ENCODE data around the gene TEAD4.

TEAD4 gene

GRCh38 chr12:2949411-2949810 is 9.8 kb upstream of the TEAD4 start:
- ATAC-seq (no peak), DNase-seq (no peak)
- H3K4me3 Mint-ChIP-seq = no peak overlapping the region
- H3K27me3 Mint-ChIP-seq = peaks cover 3% of the 10 kb centered on the region
- no peak overlapping the region for H3K27ac Mint-ChIP-seq
- H3K36me3 Mint-ChIP-seq (ENCODE audit: low read depth) = no peaks in the 10 kb centered on the region
- H3K4me1 Mint-ChIP-seq = peaks cover 4% of the 10 kb centered on the region
- no peaks in the 10 kb centered on the region for H3K9me3 Mint-ChIP-seq

DNA sequence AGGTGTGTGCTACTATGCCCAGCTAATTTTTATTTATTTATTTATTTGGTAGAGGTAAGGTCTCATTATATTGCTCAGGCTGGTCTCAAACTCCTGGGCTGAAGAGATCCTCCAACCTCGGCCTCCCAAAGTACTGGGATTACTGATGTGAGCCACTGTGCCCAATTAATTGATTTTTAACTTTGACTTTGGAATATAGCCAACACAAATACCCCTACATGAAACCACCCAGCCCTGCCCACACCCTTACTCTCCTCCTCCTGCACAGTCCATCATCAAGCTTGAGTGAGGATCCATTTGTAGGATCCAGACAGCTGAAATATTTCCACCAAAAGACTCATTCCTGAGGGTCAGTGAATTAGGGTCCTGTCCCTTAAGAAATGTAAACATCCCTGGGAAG is 3.3 kb upstream of the TEAD4 start:
- Mint-ChIP-seq H3K36me3 (ENCODE audit: low read depth) (no peaks in the 10 kb centered on the region), H3K27ac (no peak overlapping the region), H3K27me3 (peaks cover 39% of the 10 kb centered on the region), H3K4me3 (no peak overlapping the region), H3K4me1 (peaks cover 15% of the 10 kb centered on the region), H3K9me3 (no peaks in the 10 kb centered on the region)
- DNase-seq = no peak
- no peak for ATAC-seq

- H3K36me3 Mint-ChIP-seq (ENCODE audit: low read depth) = no peaks in the 10 kb centered on the region
- ATAC-seq (no peak), DNase-seq (no peak)
- peaks cover 53% of the 10 kb centered on the region for H3K27me3 Mint-ChIP-seq
- H3K4me3 Mint-ChIP-seq = peak overlapping the region; percentile 80
- H3K9me3 Mint-ChIP-seq = no peaks in the 10 kb centered on the region
- peaks cover 16% of the 10 kb centered on the region for H3K4me1 Mint-ChIP-seq
- no peak overlapping the region for H3K27ac Mint-ChIP-seq
These were observed 1.3 kb upstream of the TEAD4 start for GRCh38 chr12:2957816-2958431.

GRCh38 chr12:2958432-2959191 is 585 bp upstream of the TEAD4 start:
- H3K9me3 Mint-ChIP-seq = no peaks in the 10 kb centered on the region
- peak overlapping the region; percentile 80 for H3K4me3 Mint-ChIP-seq
- peak; percentile 3 for DNase-seq
- H3K36me3 Mint-ChIP-seq (ENCODE audit: low read depth) = no peaks in the 10 kb centered on the region
- peaks cover 57% of the 10 kb centered on the region for H3K27me3 Mint-ChIP-seq
- H3K4me1 Mint-ChIP-seq = peaks cover 16% of the 10 kb centered on the region
- peak overlapping the region; percentile 60 for H3K27ac Mint-ChIP-seq
- no peak for ATAC-seq

DNA sequence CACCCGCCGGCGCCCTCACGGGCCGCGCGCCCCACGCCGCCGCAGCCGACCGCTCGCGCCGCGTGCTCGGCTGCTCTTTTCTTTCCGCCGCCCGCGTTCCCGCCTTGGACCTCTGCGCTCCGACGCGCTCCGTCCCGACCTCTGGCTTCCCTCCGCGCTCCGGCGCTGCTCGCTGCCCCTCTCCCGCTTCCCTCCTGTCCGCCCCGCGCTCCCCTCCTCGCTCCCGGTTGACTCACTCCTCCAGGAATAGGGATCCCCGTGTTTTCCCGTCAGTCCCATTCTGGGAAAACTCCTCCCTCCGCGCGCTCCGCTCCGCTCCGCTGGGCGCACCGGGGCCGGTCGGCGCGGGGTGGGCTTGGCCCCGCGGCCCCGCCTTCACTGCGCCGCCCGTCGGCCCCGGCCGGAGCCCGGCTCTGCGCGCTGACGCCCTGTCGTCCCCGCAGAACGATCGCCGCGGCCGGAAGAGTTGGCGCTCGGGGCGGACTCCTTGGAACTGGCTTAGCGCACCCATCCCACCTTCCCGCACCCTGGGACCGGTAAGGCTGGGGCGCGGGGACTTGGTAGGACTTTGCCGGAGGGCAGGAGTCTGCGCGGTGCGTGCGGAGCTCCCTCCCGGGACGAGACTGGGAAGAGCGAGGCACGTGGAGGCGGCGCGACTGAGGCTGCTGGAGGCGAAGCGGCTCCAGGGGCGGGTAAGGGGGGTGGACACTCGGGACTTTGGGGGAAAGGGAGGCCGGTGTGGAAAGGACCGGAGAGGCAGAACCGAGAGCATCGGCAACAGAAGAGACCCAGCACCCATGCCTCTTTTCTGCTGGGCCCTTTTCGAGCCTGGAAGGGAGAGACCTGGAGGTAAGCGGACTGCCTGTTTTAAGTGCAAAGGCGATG is 550 bp downstream of the TEAD4 start:
- Mint-ChIP-seq H3K27ac (no peak overlapping the region), H3K27me3 (peaks cover 63% of the 10 kb centered on the region), H3K4me1 (peaks cover 16% of the 10 kb centered on the region), H3K9me3 (no peaks in the 10 kb centered on the region), H3K4me3 (peak overlapping the region; percentile 69), H3K36me3 (ENCODE audit: low read depth) (no peaks in the 10 kb centered on the region)
- DNase-seq = peak; percentile 31
- peak; percentile 35 for ATAC-seq

DNA sequence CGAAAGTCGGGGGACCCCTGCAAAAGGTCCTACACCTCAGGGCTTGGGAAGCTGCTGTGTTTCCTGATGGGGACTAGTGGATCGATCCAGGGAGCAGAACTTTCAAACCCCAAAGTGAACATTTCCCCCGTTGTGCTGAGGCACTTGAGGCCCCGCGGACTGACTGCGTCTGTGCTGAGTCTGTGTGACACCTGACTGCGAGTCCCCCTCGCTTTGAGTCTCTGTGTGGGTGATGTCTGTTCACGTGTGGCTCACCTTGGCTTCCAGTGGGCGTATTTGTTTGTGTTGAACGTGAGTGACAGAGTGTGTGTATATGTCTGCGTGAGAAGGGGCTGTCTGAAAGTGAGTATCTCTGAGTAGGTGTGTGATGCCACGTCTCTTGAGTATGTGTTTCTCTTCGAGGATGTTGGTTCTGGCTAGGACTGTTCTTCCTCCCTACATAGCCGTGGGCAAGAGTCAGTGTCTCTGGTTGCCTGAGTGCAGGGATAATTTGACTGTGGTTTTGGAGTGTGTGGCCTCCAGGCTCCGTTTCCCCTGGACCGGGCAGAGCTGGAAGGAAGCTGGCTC is 1.3 kb downstream of the TEAD4 start:
- H3K4me1 Mint-ChIP-seq = peaks cover 16% of the 10 kb centered on the region
- H3K27me3 Mint-ChIP-seq = peaks cover 63% of the 10 kb centered on the region
- no peaks in the 10 kb centered on the region for H3K9me3 Mint-ChIP-seq
- ATAC-seq (peak; percentile 49), DNase-seq (peak; percentile 5)
- no peaks in the 10 kb centered on the region for H3K36me3 Mint-ChIP-seq (ENCODE audit: low read depth)
- no peak overlapping the region for H3K27ac Mint-ChIP-seq
- H3K4me3 Mint-ChIP-seq = peak overlapping the region; percentile 69

DNA sequence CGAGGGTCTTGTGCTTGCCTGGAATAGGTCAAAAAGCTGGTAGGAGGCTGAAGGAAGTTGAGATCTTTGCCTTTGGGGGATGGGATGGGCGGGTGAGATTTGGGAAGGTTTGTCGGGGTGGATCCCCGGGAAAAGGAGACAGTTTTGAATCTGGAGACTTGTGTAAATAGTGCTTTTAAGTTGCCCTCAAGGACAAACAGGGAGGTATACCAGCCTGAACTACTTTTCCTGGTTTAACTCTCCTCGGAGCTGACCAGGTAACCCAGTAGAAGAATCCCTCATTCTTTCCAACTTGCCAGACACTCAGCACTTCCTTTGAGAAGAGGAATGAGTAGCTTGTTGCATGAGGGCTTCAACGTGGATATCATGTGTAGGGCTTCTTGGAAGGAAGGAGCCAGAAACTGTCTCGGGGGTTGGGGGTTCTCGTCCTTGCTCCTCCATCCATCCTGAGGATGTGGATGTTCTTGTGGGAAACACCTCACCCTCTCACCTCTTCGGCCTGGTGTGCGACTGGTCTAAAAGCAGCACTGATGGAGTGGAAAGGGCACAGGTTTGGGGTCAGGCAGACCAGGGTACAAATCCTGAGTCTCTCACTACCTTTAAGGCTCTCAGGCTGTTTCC is 1.9 kb downstream of the TEAD4 start:
- H3K4me3 Mint-ChIP-seq = peak overlapping the region; percentile 69

DNA sequence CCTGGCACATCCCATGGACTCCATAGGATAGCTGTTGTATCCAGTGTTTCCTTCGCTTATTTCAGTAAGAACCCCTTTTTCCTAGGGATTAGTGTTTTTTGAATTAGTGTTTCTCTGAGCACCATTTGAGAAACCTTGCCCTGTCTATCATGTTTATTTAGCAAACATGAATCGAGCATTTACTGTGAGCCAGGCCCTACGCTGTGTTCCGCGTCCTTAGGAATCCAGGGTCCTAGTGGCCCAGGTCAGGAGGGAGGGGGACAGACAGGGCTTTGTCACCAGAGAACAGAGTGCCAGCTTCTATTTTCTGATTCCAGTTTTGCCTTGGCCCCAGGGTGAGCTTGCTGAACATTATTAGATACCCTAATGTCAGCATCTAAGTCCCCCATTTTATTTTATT is 2.5 kb downstream of the TEAD4 start:
- H3K4me3 Mint-ChIP-seq = no peak overlapping the region
- H3K36me3 Mint-ChIP-seq (ENCODE audit: low read depth) = no peaks in the 10 kb centered on the region
- H3K9me3 Mint-ChIP-seq = no peaks in the 10 kb centered on the region
- DNase-seq = no peak
- H3K27me3 Mint-ChIP-seq = peaks cover 55% of the 10 kb centered on the region
- H3K27ac Mint-ChIP-seq = no peak overlapping the region
- H3K4me1 Mint-ChIP-seq = peaks cover 16% of the 10 kb centered on the region
- ATAC-seq = no peak

More for the DNA sequence above, 1.9 kb downstream of the TEAD4 start:
- Mint-ChIP-seq H3K27me3 (peaks cover 60% of the 10 kb centered on the region), H3K4me1 (peaks cover 16% of the 10 kb centered on the region), H3K27ac (no peak overlapping the region), H3K36me3 (ENCODE audit: low read depth) (no peaks in the 10 kb centered on the region), H3K9me3 (no peaks in the 10 kb centered on the region)
- DNase-seq (no peak), ATAC-seq (no peak)

DNA sequence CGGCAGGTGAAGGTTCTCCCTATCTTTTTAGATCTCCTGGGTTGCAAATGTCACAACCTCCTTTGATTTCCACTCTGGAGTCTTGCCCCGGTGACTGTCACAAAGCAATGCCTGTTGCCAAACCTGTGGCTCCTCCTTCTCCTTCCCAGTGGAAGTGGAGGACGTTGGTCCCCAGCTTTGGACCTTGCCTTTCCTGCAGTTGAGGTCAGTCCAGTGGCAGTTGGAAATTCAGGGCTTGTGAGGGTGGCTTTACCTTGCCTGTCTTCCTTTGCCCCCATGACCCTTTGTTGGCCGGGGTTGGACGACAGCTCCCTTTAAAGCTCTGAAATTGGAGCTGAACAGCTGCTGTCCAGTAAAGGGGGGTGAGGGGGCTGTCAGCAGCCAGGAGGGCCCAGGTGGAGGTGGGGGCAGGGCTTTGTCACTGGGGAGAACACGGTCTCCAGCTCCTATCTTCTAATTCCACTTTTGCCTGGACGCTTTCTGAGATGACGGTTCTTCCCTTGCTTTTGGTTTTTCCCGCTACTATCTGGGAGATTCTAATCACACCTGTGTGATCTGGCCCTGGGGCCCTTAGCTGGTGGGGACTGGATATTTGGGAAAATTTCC is 4.1 kb downstream of the TEAD4 start:
- Mint-ChIP-seq H3K27me3 (peaks cover 41% of the 10 kb centered on the region), H3K9me3 (no peaks in the 10 kb centered on the region), H3K36me3 (ENCODE audit: low read depth) (no peaks in the 10 kb centered on the region), H3K4me1 (peaks cover 16% of the 10 kb centered on the region), H3K4me3 (no peak overlapping the region), H3K27ac (no peak overlapping the region)
- no peak for ATAC-seq
- DNase-seq = no peak

DNA sequence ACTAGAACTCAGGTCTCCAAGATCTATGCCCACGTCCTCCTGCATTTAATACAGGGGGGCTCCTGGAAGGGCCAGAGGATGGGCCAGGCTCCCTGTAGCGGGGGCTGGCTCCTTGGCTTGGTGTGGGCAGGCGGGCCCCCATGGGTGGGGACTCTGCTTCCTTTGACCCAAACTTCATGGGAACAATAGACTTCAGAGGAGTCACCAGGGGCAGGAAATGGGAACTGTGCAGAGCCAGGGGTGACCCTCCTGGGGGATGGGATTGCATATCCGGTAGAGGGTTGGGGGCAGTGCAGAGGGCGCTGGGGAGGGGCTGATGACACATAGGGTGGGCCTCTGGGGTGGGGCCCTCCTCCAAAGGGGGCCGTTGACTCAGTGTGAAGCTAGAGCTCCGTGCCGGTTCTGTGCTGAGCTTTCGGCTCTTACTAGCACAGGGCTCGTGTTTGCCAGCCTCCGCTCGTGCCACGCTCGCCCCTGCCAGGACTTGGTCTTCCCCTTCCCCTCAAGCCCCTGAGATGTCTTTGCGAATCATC is 4.6 kb downstream of the TEAD4 start:
- no peak overlapping the region for H3K27ac Mint-ChIP-seq
- H3K36me3 Mint-ChIP-seq (ENCODE audit: low read depth) = no peaks in the 10 kb centered on the region

DNA sequence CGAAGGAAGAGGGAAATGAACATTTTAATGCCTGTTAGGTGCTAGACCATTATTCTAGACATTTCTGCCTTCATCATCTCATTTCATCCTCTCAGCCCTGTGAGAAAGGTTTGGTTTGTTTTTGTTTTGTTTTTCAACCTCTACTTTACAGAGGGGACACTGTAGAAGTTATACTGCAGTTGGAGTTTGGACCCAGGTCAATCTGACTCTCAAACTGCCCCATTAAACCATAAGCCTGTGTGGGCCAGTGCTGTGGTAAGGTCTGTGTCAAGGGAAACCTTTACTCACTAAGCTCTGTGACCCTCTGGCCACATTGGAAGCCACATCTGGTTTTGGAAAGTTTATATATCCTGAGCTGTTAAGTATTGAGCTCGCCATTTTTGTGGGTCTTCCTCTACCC is 8.5 kb downstream of the TEAD4 start:
- Mint-ChIP-seq H3K27me3 (peaks cover 16% of the 10 kb centered on the region), H3K9me3 (no peaks in the 10 kb centered on the region), H3K4me3 (no peak overlapping the region), H3K4me1 (no peaks in the 10 kb centered on the region), H3K36me3 (ENCODE audit: low read depth) (no peaks in the 10 kb centered on the region), H3K27ac (no peak overlapping the region)
- no peak for DNase-seq
- no peak for ATAC-seq

More for the DNA sequence above, 4.6 kb downstream of the TEAD4 start:
- Mint-ChIP-seq H3K4me3 (no peak overlapping the region), H3K4me1 (peaks cover 12% of the 10 kb centered on the region), H3K9me3 (no peaks in the 10 kb centered on the region), H3K27me3 (peaks cover 37% of the 10 kb centered on the region)
- no peak for DNase-seq
- ATAC-seq = no peak

GRCh38 chr12:2970744-2971143 is 11.5 kb downstream of the TEAD4 start:
- Mint-ChIP-seq H3K9me3 (no peaks in the 10 kb centered on the region), H3K4me3 (no peak overlapping the region), H3K36me3 (ENCODE audit: low read depth) (no peaks in the 10 kb centered on the region), H3K27me3 (peaks cover 9% of the 10 kb centered on the region), H3K27ac (no peak overlapping the region), H3K4me1 (no peaks in the 10 kb centered on the region)
- no peak for DNase-seq
- ATAC-seq = no peak

GRCh38 chr12:2973566-2973965 is 14.4 kb downstream of the TEAD4 start:
- ATAC-seq = no peak
- no peak for DNase-seq
- peaks cover 9% of the 10 kb centered on the region for H3K27me3 Mint-ChIP-seq
- H3K4me1 Mint-ChIP-seq = no peaks in the 10 kb centered on the region
- no peak overlapping the region for H3K4me3 Mint-ChIP-seq
- H3K9me3 Mint-ChIP-seq = no peaks in the 10 kb centered on the region
- no peak overlapping the region for H3K27ac Mint-ChIP-seq
- no peaks in the 10 kb centered on the region for H3K36me3 Mint-ChIP-seq (ENCODE audit: low read depth)
